GM19395 (cell line): Measurements from ENCODE around the gene FCRL6.

Experiments used
- ATAC-seq: cut with Tn5 transposase; IDR thresholded peaks from one replicate; pipeline ENCODE4 v1.9.1; 2021; ENCODE audit warnings: mild to moderate bottlenecking, moderate library complexity; ENCODE audit not compliant: unreplicated experiment

FCRL6 gene, protein sequence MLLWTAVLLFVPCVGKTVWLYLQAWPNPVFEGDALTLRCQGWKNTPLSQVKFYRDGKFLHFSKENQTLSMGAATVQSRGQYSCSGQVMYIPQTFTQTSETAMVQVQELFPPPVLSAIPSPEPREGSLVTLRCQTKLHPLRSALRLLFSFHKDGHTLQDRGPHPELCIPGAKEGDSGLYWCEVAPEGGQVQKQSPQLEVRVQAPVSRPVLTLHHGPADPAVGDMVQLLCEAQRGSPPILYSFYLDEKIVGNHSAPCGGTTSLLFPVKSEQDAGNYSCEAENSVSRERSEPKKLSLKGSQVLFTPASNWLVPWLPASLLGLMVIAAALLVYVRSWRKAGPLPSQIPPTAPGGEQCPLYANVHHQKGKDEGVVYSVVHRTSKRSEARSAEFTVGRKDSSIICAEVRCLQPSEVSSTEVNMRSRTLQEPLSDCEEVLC

DNA sequence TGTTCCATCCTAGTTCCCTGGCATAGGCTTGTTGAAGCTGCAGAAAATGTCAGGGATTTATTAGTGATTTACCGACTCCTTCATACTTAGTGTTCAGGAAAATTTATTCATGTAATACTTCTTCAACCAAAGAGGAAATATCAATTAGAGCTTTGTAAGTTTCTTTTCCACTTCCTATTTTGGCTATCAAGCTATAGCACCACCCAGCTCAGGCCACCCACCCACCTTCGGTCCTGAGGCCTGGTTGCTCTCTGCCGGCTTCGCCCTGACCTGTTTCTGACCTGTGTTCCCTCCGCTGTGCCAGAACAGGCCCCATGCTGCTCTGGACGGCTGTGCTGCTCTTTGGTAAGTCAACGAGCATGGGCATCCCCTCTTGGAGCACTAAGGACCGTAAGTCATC, at the start of gene FCRL6:
Gene FCRL6, plus strand, starts transcription at position 250 of the 400 bp plus-strand sequence. Its CDS starts 65 bp downstream, at position 315.
- no peak for ATAC-seq

DNA sequence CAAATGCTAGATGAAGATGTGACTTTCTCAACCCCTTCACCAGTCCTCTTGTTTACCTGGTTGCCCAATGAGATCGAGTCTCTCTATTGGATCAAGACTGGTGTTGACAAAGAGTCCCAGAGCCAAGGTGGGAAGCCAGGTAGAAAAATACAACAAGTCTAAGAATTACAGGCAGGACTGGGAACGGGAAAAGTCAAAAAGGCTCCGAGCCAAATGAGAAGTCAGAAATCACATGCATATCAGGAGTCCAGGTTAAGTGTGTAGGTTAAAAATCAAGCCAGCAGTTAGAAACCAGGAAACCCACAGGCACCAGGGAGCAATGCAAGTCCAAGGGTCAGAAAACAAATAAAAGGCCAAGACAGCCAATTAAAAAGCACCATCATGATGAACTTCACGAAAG, 48.8 kb upstream of the FCRL6 start:
- ATAC-seq: no peak

DNA sequence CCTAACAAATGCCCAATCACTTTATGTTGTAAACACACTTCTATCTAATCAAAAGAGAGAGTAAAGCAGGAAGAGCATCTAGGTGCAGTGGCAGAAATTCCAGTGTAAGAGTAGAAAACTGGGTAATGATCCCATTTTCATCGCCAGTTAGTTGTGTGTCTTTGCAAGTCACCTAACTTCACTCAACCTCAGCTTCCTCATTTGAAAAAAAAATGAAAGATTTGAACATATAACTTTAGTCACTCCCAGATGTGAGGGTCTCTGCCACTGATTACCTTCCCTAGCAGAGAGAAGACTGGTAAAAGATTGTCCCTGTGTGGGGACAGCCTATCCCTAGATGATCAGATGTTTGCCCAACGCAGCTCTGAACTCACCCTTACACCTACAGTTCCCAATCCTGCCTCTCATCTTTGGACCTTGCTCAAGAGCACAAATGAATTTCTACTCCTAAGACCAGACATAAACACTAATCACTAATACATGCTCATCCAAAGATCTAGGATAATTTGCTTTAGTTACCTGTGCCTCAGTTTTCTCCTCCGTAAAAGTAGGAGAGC, 46.6 kb upstream of the FCRL6 start:
- ATAC-seq: no peak

DNA sequence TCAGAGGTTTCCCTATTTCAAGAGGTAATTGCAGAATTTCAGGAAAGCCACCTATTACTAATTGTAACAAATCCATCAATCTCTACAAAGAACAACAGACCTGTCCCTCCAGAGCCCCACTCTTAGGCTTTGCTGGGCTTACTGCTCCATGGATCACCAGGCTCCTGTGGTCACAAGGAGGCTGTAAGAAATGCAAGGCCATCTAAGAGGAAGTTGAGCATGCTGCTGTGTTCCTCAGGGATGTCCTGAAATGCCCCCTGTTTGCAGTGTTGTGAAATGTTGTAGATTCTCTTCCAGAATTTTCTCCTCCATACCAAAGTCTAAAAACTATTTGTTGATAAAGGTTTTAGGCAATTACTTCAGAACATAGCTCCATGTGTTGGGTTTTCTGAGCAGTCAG, 45.8 kb upstream of the FCRL6 start:
- no peak for ATAC-seq

DNA sequence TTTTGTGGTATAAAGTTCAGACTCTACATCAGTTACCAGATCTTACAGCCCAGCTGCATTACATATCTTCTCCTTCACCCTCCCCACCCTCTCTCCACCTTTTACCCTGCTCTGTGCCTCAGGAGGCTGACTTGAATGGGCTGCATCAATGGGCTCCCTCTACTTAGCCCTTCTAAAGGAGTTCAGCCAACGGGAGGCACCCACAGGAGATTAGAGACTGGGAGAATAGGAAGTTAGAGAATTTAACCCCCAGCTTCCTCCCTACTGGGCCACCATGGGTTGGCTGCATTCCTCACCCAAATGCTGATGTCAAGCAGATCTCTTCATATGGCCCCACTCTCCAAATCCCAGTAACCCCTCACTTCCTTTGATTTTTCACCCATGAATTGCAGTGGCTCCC, 38.5 kb upstream of the FCRL6 start:
- no peak for ATAC-seq

DNA sequence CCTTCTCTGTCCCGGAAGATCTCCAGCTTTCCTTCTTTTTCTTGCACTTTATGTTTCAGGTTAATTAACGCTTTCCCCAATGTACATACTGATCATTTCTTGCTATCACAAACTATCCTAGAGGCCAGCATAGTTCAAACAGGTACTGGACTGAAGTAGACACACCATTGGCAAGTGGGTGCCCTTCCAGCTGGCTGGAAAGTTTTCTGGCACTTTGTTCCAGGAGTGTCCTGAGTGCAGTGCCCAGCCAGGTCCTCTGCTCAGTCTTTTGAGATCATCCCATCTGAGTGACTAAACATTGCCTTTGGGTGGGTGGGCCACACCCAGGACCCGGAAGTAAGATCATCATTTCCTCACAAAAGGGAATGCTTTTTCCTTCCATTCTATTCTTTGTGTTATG, 36.4 kb upstream of the FCRL6 start:
- ATAC-seq: no peak

DNA sequence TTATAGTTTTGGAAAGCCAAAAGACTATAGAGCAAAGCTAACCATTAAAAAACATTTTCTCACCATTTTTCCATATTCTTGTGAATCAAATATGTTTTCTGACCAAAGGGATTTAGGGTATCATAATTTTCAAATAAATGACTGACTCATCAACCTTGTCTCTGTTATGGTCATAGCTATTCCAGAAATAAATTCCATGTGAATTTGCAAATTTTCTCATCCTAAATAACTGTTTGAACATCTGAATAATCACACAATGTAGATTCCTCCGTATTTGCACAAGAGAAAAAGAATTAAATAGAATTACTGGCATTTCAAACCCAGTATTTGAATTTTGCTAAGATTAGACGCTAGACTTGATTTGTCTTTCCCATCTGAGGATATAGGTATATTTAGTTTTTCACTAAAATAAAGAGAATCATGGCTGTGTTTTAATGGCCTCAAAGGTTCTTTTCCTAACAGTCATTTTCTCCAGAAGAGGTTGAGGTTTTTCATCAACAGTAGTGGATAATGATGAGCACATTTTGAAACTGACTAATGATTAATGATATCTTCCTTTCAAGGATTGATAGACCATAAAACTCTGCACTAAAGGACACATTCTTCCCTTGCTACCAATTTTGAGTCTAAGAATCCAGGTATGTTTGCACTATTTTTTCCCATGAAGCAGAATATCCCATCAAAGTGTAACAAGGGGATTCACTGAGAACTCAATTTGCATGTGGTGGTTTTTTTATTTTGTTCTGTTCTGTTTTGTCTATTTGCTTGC, 30.8 kb upstream of the FCRL6 start:
- no peak for ATAC-seq

DNA sequence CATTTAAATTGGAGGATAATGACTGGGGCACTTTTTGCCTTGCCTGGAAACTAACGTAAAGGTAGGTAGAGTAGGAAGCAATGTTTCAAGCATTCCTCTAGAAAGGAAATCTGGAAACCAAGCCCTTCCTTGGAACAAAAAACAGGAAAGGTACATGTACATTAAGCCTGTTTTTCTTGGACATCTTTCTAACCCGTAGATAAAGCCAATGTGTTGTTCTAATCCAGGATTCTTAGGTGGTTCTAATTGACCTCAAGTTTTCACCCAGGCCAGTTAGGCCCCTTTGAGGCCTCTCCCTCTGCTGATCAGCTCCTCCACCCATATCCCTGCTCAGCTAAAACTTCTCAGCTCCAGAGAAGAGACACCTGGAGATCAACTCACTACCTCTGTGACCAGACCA, 27.7 kb upstream of the FCRL6 start:
- no peak for ATAC-seq

DNA sequence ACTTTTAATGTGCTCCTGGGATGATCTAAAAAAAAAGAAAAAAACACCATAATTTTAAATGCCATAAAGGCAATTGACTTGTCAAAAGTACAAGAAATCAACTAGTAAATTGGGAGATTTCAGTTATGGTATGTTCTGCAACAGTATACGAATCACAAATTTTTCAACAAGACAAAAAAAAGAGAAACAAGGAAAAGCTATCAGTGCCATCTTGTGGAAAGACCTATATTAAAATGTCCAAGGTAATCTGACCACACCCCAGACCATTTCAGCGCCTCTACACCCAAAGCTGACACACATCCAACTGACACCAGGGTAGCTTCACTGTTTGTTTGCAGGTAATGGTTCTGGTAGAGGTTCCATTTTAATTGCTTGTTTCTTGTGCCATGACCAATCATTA, 26.4 kb upstream of the FCRL6 start:
- no peak for ATAC-seq

DNA sequence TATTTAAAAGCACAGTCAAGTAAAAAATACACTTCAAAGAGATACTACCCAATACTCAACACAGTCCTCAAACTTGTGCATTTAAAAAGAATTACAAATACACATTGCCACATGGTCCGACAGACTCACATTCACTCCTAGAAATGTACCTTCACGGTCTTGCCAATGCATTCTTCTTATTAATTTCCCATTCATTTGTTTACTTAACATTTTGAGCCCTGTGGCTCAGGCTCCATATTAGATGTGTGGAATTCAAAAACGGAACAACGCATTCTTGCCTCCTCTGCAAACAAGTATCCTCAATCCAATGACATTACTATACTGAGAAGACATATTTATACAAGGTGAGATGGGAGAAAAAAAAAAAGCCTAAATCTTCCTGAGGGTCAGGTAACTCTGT, 23.9 kb upstream of the FCRL6 start:
- ATAC-seq: no peak

DNA sequence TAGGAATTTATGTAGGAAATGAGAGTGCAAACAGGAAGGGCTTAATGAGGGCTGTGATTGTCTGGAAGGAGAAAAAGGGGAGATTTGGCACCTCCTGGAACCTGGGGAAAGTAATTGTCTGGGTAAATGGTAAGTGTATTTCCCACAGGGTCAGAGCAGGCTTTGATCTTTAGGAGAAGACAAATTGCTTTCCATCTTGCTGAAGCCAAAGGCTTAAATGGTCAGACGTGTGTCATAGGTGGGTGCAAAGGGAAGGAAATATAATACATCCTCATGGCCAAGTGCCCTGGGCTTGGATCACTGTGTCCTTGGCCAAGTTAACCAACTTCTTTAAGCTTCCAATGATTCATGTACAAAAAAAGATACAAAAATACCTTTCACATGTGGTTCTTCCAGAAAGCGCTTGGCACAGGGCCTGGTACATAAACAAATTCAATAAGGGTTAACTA, 22.7 kb upstream of the FCRL6 start:
- no peak for ATAC-seq

DNA sequence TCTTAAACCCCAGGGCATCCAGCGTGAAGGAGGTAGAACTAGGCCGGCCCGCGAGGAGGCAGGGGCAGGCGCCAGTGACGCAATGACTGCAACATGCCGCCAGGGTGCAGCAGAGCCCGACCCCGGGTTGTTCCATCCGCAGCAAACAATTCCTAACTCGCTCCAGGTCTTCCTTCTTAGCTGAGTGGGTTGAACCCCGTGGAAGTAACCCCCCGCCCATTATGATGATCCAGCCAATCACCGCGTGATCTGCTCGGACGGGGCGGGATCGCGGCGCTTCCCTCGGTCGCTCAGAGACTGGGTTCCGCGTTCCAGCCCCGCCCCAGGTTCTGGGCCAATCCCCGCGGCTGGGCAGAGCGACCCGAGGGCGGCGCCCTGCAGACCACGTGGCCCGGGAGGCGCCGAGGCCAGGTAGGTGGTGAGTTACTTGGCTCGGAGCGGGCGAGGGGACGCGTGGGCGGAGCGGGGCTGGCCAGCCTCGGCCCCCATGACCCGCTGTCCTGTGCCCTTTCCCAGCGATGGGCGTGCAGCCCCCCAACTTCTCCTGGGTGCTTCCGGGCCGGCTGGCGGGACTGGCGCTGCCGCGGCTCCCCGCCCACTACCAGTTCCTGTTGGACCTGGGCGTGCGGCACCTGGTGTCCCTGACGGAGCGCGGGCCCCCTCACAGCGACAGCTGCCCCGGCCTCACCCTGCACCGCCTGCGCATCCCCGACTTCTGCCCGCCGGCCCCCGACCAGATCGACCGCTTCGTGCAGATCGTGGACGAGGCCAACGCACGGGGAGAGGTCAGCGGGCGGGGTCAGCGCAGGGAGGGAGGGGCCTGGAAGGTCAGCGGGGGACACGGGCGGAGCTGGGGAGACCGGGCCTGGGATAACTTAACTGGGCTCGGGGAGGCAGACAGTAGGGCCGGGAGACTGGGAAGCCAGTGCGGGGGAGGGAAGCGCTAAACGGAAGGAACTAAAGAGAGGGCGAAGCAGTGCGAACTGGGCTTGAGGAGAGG, 21.3 kb upstream of the FCRL6 start, which contains the start of gene DUSP23:
Gene DUSP23, plus strand, starts transcription at position 380 of the 1,000 bp plus-strand sequence. Its CDS starts 139 bp downstream, at position 519.
- ATAC-seq: peak; percentile 99

DNA sequence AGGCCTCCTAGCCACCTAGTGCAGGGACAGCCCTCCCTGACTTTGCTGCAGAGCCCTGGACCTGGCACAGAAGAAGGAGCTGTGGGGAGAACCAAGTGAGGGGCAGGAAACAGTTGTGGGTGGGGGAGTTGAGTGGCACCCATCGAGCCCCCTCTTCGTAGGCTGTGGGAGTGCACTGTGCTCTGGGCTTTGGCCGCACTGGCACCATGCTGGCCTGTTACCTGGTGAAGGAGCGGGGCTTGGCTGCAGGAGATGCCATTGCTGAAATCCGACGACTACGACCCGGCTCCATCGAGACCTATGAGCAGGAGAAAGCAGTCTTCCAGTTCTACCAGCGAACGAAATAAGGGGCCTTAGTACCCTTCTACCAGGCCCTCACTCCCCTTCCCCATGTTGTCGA, 20.2 kb upstream of the FCRL6 start:
- ATAC-seq: no peak

DNA sequence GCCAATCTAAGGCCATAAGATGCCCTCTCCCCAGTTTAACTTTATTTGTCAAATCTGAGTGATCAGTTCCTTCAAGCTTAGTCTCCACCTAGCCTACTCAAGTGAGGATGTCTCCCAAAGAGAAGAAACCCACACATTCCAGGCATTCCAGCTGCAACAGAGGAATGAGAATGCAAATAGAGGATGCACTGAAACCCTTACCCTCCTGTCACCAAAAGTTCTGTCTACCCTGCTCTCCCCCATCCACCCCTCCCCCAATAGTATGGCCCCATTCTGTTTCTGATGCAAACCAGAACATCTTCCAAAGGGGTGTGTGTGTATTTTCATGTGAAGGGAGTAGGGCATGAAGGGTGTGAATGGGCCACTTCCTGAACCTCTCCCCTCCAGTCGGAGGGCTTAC, 18.4 kb upstream of the FCRL6 start:
- no peak for ATAC-seq

DNA sequence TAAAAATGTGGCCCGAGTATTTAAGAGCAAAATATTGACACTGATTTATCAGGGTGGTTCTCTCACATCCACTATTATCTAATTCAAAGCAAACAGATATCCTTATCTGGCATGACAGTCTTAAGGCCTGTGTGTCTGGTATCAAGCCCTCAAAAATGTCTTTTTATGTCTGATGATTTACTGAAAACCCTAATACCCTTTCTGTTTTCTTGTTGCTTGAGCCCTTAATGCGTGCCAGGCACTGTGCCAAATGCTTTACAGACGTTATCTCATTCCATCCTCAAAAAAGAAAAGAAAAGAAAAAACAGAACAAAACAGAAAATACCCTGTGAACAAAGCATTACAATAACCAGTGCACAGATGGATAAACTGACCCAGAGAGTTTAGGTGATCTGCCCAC, 15.7 kb upstream of the FCRL6 start:
- no peak for ATAC-seq

DNA sequence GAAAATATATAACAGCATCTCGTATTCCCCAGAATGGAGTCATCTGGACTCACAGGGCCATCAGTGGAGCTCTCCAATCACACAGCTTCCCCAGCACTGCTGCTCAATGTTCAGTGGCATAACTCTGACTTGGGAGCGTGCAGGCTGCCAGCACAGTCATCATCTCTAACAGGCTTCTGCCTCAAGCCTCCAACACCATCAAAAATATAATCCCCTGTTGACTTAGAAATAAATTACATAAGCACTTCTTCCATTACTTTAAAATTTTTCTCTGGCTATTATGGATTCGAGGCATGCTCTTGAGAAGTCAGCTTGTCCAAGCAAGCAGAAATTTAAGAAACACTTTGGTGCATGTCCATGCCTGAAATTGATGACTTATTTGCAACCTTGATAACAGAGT, 15.2 kb upstream of the FCRL6 start:
- ATAC-seq: no peak

DNA sequence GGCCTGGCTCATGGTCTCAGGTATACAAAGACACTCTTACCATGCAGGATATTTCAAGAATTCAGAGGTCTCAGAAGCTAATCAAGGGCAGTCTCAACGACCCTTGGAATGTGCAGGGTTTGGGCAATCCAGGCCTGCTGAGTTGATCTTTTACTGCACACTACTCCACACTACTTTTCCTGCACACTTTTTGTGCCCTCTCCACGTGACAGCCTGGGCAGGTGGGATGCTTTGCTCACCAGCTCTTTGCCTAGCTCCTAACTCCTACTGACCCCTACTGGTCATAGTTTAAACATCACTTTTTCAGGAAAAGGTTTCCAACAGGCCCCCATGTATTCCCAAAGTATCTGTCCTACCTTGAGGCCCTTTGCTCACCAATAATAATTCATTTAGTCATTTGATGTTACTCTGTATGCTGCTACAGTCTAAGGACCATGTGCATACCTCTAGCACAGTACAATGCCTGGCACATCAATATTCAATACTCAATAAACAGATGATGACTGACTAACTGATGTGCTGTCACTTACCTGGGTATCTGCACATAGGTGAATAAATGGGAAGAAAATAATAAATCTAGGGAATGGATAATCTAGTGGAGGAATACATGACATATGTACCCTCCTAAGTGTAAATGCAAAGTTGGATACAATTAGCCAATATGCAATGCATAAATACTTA, 11.8 kb upstream of the FCRL6 start:
- no peak for ATAC-seq

DNA sequence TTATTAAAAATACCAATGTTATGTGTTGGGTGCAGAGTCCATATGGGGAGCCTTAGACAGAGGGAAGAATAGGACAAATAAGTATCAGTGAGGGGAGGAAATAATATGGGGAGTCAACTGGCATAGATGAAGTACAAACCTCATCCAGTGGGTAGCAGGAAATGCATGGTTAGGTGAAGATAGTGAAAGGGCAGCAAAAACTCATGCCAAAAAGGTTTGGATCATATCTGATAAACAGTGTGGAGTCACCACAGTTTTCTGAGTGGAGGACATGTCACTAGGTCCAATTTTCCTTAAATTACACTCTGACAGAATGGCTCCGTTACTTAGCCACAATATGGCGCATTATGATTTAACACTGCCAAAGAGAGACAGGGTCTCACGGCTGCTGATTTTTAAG, 11.1 kb upstream of the FCRL6 start:
- no peak for ATAC-seq

DNA sequence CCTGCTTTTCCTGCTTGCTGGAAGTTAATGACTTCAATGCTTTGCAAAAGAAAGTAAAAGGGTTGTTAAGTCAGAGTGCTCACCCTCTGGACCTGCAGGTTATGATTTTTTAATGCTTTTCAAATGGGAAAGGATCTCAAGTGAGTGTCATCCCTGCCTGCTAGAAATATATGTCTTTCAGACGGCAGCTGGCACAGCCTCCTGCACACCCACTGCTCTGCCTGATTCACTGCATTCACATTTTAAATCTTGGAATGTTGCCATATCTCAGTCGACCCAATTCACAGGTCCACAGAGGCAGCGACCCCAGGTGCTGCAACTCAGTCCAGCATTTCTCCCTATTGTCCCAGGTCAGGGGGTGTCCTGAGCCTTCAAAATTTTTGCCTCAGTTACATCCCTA, 10.7 kb upstream of the FCRL6 start:
- ATAC-seq: no peak

DNA sequence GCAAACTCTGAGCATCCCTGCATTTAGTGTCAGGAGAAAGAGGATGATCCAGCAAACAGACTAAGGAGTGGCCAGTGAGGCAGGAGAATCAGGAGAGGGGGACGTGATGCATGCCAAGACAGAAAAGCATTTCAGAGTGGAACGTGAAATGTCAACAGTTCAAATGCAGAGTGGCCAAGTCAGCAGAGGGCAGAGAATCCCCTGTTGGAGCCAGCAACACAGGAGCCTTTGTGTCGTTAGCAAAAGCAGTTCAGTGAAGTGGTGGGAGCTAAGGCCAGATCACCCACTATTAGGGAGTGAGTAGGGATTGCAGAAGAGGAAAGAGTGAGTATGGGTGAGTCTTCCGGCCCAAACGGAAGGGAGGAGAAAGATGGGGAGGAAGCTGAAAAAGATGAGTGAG, 6.6 kb upstream of the FCRL6 start:
- no peak for ATAC-seq
